Loucy (cell line): ENCODE data around the gene RGPD8.

Experiments used
- H2AFZ ChIP-seq: fragments of 200-600 bp; sonication (generic); 2 replicates; pipeline ENCODE4 v1.6.0; 2016; ENCODE audit warnings: antibody characterized with exemption, mild to moderate bottlenecking, low read length, moderate library complexity
- H3F3A ChIP-seq: fragments of 200-600 bp; 2 replicates; pipeline ENCODE4 v1.6.0; 2016; ENCODE audit warnings: antibody characterized with exemption, low read depth, mild to moderate bottlenecking
- H3K27me3 ChIP-seq: fragments of 200-600 bp; sonication (generic); 2 replicates; pipeline ENCODE4 v1.6.1; 2014; ENCODE audit warnings: low read length, mild to moderate bottlenecking; ENCODE audit not compliant: insufficient read depth, poor library complexity, severe bottlenecking
- H3K36me3 ChIP-seq: fragments of 200-600 bp; sonication (generic); 2 replicates; pipeline ENCODE4 v1.6.1; 2016; ENCODE audit warnings: low read length; ENCODE audit not compliant: insufficient read depth
- H3K4me1 ChIP-seq: fragments of 200-600 bp; sonication (generic); 2 replicates; pipeline ENCODE4 v1.5.1; 2014; ENCODE audit warnings: low read length, mild to moderate bottlenecking; ENCODE audit not compliant: insufficient read depth, poor library complexity, severe bottlenecking
- H3K4me2 ChIP-seq: fragments of 200-600 bp; sonication (generic); 2 replicates; pipeline ENCODE4 v1.6.0; 2014; ENCODE audit warnings: antibody characterized with exemption, low read length, low read depth, mild to moderate bottlenecking; ENCODE audit not compliant: poor library complexity, severe bottlenecking
- H3K4me3 ChIP-seq: fragments of 200-600 bp; sonication (generic); 2 replicates; pipeline ENCODE4 v1.5.1; 2014; ENCODE audit warnings: low read length, mild to moderate bottlenecking, mixed read lengths; ENCODE audit not compliant: poor library complexity, severe bottlenecking
- H3K79me2 ChIP-seq: fragments of 200-600 bp; sonication (generic); 2 replicates; pipeline ENCODE4 v1.6.1; 2014; ENCODE audit warnings: low read length; ENCODE audit not compliant: insufficient read depth
- H3K9ac ChIP-seq: fragments of 200-600 bp; sonication (generic); 2 replicates; pipeline ENCODE4 v1.6.0; 2014; ENCODE audit warnings: mild to moderate bottlenecking, low read depth, low read length, moderate library complexity; ENCODE audit not compliant: poor library complexity, severe bottlenecking
- H3K9me2 ChIP-seq: fragments of 200-600 bp; sonication (generic); replicated peaks from 2 replicates; pipeline ENCODE4 v1.6.1; 2016; ENCODE audit warnings: low read depth, low read length, mixed read lengths
- H3K9me3 ChIP-seq: fragments of 200-600 bp; sonication (generic); 2 replicates; pipeline ENCODE4 v1.6.1; 2014; ENCODE audit warnings: mild to moderate bottlenecking, antibody characterized with exemption, low read length, low read depth; ENCODE audit not compliant: insufficient read depth
- H4K20me1 ChIP-seq: fragments of 200-600 bp; sonication (generic); 2 replicates; pipeline ENCODE4 v1.6.0; 2014; ENCODE audit warnings: antibody characterized with exemption, low read length, mild to moderate bottlenecking; ENCODE audit not compliant: insufficient read depth, poor library complexity, severe bottlenecking
- EZH2phosphoT487 ChIP-seq: fragments of 200-600 bp; IDR thresholded peaks from 2 replicates; pipeline ENCODE4 v1.6.1; 2018; ENCODE audit warnings: antibody characterized with exemption, mild to moderate bottlenecking, moderate library complexity, borderline replicate concordance
- TF ChIP-seq, protein P1 (sequence below): fragments of 200-600 bp; sonication (generic); conservative IDR thresholded peaks from 2 replicates; pipeline ENCODE4 v1.5.1; 2014; ENCODE audit warnings: mild to moderate bottlenecking, antibody characterized with exemption, low read length

RGPD8 gene

GRCh38 chr2:112345030-112346027, 88.1 kb downstream of the RGPD8 start:
- H3K36me3 ChIP-seq = no peaks in the 10 kb centered on the region
- peaks cover 10% of the 10 kb centered on the region for H3K4me1 ChIP-seq
- H2AFZ ChIP-seq = peak overlapping the region; percentile 87; the same call in 1 of the 2 replicates
- no peak overlapping the region for H3K9ac ChIP-seq
- no peak overlapping the region for H3K4me3 ChIP-seq
- H3K9me2 ChIP-seq = no peaks in the 10 kb centered on the region
- H3K79me2 ChIP-seq = no peaks in the 10 kb centered on the region
- H3K27me3 ChIP-seq = no peaks in the 10 kb centered on the region
- H4K20me1 ChIP-seq = no peaks in the 10 kb centered on the region
- TF ChIP-seq EZH2phosphoT487 = no peak
- TF ChIP-seq, protein P1, sequence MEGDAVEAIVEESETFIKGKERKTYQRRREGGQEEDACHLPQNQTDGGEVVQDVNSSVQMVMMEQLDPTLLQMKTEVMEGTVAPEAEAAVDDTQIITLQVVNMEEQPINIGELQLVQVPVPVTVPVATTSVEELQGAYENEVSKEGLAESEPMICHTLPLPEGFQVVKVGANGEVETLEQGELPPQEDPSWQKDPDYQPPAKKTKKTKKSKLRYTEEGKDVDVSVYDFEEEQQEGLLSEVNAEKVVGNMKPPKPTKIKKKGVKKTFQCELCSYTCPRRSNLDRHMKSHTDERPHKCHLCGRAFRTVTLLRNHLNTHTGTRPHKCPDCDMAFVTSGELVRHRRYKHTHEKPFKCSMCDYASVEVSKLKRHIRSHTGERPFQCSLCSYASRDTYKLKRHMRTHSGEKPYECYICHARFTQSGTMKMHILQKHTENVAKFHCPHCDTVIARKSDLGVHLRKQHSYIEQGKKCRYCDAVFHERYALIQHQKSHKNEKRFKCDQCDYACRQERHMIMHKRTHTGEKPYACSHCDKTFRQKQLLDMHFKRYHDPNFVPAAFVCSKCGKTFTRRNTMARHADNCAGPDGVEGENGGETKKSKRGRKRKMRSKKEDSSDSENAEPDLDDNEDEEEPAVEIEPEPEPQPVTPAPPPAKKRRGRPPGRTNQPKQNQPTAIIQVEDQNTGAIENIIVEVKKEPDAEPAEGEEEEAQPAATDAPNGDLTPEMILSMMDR = no peak
- H3F3A ChIP-seq = no peaks in the 10 kb centered on the region
- no peak overlapping the region for H3K4me2 ChIP-seq
- no peaks in the 10 kb centered on the region for H3K9me3 ChIP-seq

GRCh38 chr2:112343827-112344585, 89.4 kb downstream of the RGPD8 start:
- no peaks in the 10 kb centered on the region for H3K79me2 ChIP-seq
- H3K9me3 ChIP-seq = no peaks in the 10 kb centered on the region
- no peak overlapping the region for H3K9ac ChIP-seq
- no peaks in the 10 kb centered on the region for H4K20me1 ChIP-seq
- H3K36me3 ChIP-seq = no peaks in the 10 kb centered on the region
- no peaks in the 10 kb centered on the region for H3K9me2 ChIP-seq
- TF ChIP-seq, protein P1 = no peak
- H3F3A ChIP-seq = no peaks in the 10 kb centered on the region
- no peaks in the 10 kb centered on the region for H3K27me3 ChIP-seq
- H3K4me2 ChIP-seq = no peak overlapping the region
- H3K4me3 ChIP-seq = no peak overlapping the region
- H3K4me1 ChIP-seq = peaks cover 15% of the 10 kb centered on the region
- H2AFZ ChIP-seq = peak overlapping the region; percentile 87

- no peak for TF ChIP-seq EZH2phosphoT487
- TF ChIP-seq, protein P1 = no peak
- H3K27me3 ChIP-seq = no peaks in the 10 kb centered on the region
- H4K20me1 ChIP-seq = no peaks in the 10 kb centered on the region
- H3K36me3 ChIP-seq = no peaks in the 10 kb centered on the region
- no peaks in the 10 kb centered on the region for H3K9me3 ChIP-seq
- H2AFZ ChIP-seq = no peak overlapping the region
- no peaks in the 10 kb centered on the region for H3K79me2 ChIP-seq
- H3K9me2 ChIP-seq = no peaks in the 10 kb centered on the region
- no peaks in the 10 kb centered on the region for H3F3A ChIP-seq
- H3K4me1 ChIP-seq = peaks cover 15% of the 10 kb centered on the region
- H3K4me2 ChIP-seq = no peak overlapping the region
- H3K9ac ChIP-seq = no peak overlapping the region
- H3K4me3 ChIP-seq = no peak overlapping the region
Observed at GRCh38 chr2:112342067-112342550, 91.3 kb downstream of the RGPD8 start.
